ENCODE measurements around the gene TENM4.
"Not testable (repeated sequence)": the region's sequence is repeated elsewhere in the genome, so short reads cannot be mapped to it uniquely, and the experiment has no call there.

TENM4 gene

GRCh38 chr11:78982473-78982872 is 458.4 kb downstream of the TENM4 start:
- DNase-seq, result no peak

DNA sequence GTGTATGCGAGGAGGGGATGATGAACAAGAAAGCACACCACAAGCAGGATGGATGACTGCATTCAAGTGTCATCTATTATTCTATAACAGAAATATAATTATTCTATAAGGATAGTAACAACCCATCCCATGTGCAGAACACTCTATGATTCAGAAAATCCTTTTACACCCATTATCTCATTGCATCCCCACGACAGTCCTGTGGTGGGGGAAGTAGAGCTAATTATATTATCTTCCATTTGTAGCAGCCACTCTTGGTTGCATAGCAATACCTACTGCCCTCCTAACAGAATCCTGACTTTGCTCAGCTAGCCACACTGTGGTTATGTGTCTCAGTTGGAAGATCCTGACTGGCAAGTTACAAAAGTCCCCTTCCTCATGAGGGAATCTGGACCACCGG is 459.7 kb downstream of the TENM4 start:
- DNase-seq, result peak in 1 of 56 donors; percentile 2

- no peak for DNase-seq
Observed at GRCh38 chr11:78978831-78979230, 462.0 kb downstream of the TENM4 start.

DNA sequence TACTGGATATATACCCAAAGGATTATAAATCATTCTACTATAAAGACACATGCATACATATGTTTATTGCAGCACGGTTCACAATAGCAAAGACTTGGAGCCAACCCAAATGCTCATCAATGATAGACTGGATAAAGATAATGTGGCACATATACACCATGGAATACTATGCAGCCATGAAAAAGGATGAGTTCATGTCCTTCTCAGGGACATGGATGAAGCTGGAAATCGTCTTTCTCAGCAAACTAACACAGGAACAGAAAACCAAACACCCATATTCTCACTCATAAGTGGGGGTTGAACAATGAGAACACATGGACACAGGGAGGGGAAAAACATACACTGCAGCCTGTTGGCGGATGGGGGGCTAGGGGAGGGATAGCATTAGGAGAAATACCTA is 463.0 kb downstream of the TENM4 start:
- not testable (repeated sequence) for DNase-seq

DNA sequence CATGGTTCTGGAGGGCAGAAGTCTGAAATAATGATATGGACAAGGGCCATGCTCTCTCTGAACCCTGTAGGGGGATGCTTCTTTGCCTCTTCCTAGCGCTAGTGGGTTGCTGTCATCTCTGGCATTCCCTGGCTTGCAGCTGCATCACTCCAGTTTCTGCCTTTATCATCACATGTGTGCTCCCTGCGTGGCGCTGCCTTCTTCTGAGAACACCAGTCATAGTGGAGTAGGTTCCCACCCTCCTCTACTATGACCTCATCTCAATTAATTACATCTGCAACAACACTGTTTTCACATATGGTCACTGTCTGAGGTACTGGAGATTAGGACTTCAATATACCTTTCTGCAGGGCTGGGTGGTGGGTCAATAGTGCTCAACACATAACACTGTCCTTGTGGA is 463.8 kb downstream of the TENM4 start:
- no peak for DNase-seq

DNA sequence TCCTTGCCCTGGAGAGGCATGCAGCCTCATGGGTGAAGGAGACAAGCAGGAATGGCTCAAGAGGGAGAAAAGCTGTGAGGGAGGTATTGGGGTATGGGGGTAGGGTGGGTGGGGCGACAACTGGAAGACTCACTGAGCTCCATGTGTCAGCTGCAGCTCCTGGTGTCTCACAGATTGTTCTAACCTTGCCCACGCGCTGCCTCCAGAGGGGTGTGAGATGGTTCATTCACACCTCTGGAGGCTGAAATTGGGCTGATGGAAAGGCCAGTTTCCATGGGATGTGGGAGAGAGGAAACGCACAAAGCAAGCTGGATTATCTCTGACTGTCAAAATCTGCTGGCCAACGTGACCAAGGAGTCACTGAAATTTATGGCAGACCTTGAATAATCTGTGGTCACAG is 465.7 kb downstream of the TENM4 start:
- peak in 1 of 56 donors; percentile 3 for DNase-seq

DNA sequence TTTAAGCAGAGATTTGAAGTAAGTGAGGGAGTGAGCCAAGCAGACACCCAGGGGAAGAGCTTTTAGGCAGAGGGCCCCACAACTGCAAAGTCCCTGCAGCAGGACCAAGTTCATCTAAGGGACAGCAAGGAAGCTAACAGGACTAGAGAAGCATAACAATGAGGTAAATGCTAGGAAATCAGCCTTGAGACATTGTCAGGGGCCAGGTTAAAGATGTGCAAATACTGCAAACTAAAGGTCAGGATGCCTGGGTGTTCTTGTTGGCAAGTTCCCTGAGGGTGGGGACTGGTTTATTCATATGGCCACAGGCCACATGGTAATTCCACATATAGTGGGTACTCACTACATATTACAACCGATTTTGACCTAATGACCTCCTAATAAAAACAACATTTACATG is 467.0 kb downstream of the TENM4 start:
- DNase-seq, result no peak

- DNase-seq, result no peak
Observed at GRCh38 chr11:78972590-78972989, 468.2 kb downstream of the TENM4 start.

DNA sequence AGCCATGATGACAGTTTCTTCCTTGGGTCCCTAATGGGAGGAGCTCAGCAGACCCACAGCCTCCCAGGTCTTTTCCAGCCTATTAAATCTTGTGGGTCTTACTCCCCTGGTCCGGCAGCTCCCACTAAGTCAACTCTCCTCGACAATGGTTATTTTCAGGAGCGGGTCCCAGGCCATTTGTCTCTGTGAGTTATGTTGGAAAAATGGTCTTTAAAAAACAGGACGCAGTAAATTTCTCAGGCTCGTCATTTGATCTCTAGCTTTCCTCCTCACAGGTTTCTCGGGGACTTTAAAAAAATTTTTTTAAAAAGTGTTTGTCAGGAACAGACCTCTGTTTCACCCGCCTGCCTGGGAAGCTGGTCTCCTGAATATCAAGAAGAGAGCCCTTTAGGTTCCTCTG is 468.7 kb downstream of the TENM4 start:
- no peak for DNase-seq

GRCh38 chr11:78967811-78968210 is 473.0 kb downstream of the TENM4 start:
- no peak for DNase-seq

GRCh38 chr11:78965432-78965831 is 475.4 kb downstream of the TENM4 start:
- DNase-seq, result no peak

DNA sequence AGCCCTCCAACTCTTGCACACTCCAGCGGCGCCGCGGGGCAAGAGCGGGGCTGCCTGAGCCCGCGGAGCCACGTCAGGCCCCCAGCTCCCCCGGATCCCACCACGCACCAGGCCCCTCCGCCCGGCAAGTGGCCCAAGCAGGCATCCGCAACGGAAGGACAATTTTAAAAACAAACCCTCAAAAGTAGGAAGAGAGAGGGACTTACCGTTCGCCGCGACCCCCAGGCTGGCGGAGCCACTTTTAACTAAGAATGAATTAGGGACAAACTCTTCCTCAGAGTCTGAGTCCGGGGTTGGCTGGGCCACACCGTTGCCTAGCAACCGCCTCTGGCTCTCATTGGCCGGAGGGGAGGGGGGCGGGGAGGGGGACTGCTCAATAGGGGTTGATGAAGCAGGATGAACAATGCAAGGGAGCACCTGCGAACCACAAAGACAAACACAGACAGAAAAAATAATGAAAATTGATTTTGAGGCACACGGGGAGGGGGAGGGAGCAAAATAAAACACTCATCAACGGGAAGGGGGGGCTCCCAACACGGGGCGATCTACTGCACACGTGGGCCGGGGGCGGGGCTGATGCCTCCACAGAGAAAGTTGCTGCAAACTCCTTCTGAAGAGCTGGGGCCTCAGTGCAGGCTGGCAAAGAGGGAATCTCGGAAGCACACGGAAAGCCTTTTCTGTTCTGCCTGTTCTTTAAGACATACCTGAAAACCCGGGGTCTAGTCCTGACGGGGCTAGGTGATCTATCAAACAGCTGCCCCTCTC is 478.7 kb downstream of the TENM4 start:
- peak in 45 of 56 donors; percentile 5 to 71 (median 32) for DNase-seq

- peak in 1 of 56 donors; percentile 2 for DNase-seq
Observed at GRCh38 chr11:78961247-78961646, 479.6 kb downstream of the TENM4 start.

- DNase-seq, result no peak
Observed at GRCh38 chr11:78958444-78958843, 482.4 kb downstream of the TENM4 start.

GRCh38 chr11:78957476-78958245 is 483.2 kb downstream of the TENM4 start:
- no peak for DNase-seq

DNA sequence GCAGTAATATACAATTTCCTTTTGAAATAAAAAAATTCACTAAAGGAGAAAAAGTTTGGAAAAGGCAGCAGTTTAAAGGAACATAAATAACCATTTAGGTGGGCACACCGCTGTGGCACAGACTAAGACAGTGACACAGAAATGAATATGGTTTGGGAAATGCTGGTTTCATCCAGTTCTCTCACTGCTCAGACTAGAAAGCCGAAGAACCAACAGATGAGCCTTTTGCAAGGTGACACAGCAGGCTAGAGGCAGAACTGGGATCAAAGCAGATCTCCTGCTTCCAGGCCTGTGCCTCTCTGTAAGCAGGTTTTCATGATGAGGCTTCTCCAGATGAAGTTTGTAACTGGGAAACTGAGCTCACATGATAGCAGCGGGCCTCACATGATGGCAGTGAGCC is 486.1 kb downstream of the TENM4 start:
- DNase-seq, result no peak

DNA sequence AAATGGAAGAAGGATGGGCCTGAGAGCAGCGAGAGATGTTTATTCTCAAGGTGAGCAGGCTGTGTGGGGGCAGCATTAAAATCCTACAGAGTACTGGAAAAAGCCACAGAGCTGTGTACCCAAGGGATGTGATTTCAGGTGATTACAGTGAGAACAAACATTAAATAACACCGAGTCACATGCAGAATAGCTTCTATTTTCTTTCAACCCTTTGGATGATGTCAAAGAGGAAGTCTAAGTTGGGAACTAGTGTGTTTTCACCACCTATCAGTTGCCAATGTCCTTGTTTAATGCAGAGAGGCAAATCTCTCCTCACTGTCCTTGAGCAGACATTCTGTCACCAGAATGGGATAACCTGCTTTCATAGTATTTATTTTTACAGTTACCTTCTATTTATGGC is 486.6 kb downstream of the TENM4 start:
- DNase-seq, result no peak

DNA sequence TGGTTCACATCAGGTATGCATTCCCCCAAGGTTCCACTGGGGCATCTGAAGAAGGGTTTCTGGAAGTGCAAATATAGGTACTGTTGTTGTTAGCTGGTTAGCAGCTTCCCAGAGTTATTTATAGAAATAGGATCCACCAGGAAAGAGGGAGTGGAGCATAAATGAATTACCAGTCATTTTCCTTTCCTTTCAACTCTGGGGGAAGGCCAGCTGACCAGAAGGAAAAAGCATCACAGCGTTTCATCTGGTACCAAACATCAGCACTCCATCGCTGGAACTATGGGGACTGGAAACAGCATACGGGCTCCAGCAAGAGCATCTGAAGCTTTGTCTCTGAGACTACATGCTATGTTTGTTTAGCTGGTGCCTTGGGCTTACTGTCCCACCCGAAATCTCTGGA is 487.9 kb downstream of the TENM4 start:
- DNase-seq, result no peak

DNA sequence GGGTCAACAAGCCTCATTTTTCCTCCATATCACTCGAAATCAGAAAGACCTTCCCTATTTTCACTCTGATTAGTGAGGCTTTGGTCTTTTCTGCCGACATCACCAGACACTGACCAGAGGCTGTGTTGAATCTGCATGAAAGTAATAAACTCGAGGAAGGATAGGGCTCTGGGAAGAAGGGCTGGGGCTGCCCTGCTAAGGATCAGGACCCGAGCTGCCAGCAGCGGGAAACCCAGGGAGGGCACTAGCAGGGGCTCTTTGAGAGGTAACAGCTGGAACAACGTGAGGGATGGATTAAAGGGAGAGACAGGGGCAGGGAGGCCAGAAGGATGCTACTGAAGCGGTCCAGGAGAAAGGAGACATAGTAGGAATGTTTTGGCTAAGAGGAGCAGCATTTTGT is 488.7 kb downstream of the TENM4 start:
- DNase-seq, result no peak

GRCh38 chr11:78949976-78950690 is 490.7 kb downstream of the TENM4 start:
- DNase-seq, result no peak

DNA sequence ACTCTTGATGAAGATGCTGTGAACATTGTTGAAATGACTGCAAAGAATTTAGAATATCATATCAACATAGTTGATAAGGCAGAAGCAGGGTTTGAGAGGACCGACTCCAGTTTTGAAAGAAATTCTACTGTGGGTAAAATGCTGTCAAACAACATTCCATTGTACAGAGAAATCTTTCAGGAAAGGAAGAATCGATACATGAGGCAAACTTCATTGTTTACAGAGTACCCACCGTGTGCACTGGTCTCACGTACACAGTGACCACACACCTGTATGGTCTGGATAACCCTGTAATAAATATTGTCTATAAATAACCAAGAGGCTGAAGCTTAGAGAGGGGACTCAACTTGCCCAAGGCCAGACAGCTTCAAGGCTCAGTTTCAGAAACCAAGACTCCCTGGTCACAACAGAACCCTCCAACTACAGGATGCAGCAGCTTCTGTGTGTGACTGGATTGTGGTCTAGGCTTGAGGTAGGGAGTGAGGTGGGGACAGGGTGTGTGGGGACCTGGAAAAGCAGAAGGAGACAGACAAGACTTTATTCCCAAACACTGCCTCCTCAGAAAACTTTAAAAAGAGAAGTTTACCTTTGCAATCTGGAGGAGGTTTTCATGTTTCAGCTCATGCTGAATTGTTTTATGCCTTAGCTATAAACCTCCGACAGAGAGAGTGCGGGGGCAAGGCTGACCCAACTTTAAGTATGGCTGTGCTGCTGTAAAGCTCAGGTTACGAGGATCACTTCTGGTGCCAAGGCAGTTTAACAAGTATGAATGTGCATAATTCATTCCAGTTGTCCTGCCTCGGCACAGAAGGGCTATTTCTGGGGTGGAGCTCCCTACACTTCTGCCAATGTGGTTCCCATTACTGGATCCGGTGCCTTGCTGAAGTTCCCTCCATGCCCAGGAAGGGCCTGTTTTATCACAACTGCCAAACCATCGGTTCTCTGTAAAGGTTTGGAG is 493.6 kb downstream of the TENM4 start:
- DNase-seq, result no peak

Measured in amygdala (tissue), 56 donors.